WTC11 (cell line): Measurements from ENCODE around the gene R3HDML. TPM values are rescaled to one million over a fixed set of nuclear protein-coding genes. Genes with fewer than 3 reads are reported as not detected.

ENCODE experiments used
- ATAC-seq: fragments of 200-7000 bp; cut with Tn5 transposase; 2 replicates; pipeline ENCODE4 v1.10.0; 2021; ENCODE audit warnings: mild to moderate bottlenecking, moderate library complexity
- CTCF ChIA-PET: fragments of 300-600 bp; sonication (Branson Sonifier 250); formaldehyde crosslinking; loops from one replicate; lab custom pipeline; 2021; ENCODE audit warnings: antibody characterized with exemption; lab: Charles Lee
- POLR2A ChIA-PET: fragments of 350-600 bp; sonication (Branson Sonifier 250); formaldehyde crosslinking; loops from one replicate; lab custom pipeline; 2021; ENCODE audit warnings: antibody characterized with exemption; lab: Charles Lee
- DNase-seq: peaks from one replicate; pipeline ENCODE4 v3.0.0; 2021; ENCODE audit warnings: low spot score
- H3K27ac Mint-ChIP-seq: 2 replicates; pipeline ENCODE4 v1.8.0; 2021; ENCODE audit warnings: mixed read lengths
- H3K27me3 Mint-ChIP-seq: 2 replicates; pipeline ENCODE4 v1.8.0; 2021; ENCODE audit warnings: low read depth, mild to moderate bottlenecking, moderate library complexity, mixed read lengths
- H3K36me3 Mint-ChIP-seq: 2 replicates; pipeline ENCODE4 v1.8.0; 2021; ENCODE audit warnings: mixed read lengths
- H3K4me1 Mint-ChIP-seq: 2 replicates; pipeline ENCODE4 v1.8.0; 2022; ENCODE audit warnings: mixed read lengths
- H3K4me3 Mint-ChIP-seq: 2 replicates; pipeline ENCODE4 v1.8.0; 2021; ENCODE audit warnings: mild to moderate bottlenecking, moderate library complexity, mixed read lengths
- H3K9me3 Mint-ChIP-seq: 2 replicates; pipeline ENCODE4 v1.8.0; 2021; ENCODE audit warnings: mixed read lengths
- ATF1 ChIP-seq: sonication (generic); formaldehyde crosslinking; IDR thresholded peaks from 2 replicates; pipeline ENCODE4 v1.8.1; 2023; ENCODE audit warnings: mild to moderate bottlenecking, moderate library complexity, missing genetic modification reagents
- FOXJ3 ChIP-seq: sonication (generic); formaldehyde crosslinking; IDR thresholded peaks from 2 replicates; pipeline ENCODE4 v1.9.0; 2021; ENCODE audit warnings: missing genetic modification reagents, mild to moderate bottlenecking, borderline replicate concordance
- FOXP1 ChIP-seq: sonication (generic); formaldehyde crosslinking; IDR thresholded peaks from 2 replicates; pipeline ENCODE4 v1.8.0; 2022; ENCODE audit warnings: missing genetic modification reagents, mild to moderate bottlenecking, moderate library complexity, borderline replicate concordance
- GRHL2 ChIP-seq: fragments of 250-450 bp; sonication (Bioruptor Pico); IDR thresholded peaks from 2 replicates; pipeline ENCODE4 v1.8.0; 2022; ENCODE audit warnings: mild to moderate bottlenecking, moderate library complexity; ENCODE audit not compliant: insufficient replicate concordance, severe bottlenecking
- HMGA2 ChIP-seq: fragments of 250-450 bp; sonication (Bioruptor Pico); IDR thresholded peaks from 2 replicates; pipeline ENCODE4 v1.4.0; 2021; ENCODE audit warnings: mild to moderate bottlenecking, moderate library complexity
- JUN ChIP-seq: sonication (generic); formaldehyde crosslinking; IDR thresholded peaks from 2 replicates; pipeline ENCODE4 v1.8.0; 2023; ENCODE audit warnings: mild to moderate bottlenecking, missing genetic modification reagents
- NFYB ChIP-seq: sonication (generic); formaldehyde crosslinking; conservative IDR thresholded peaks from 2 replicates; pipeline ENCODE4 v1.8.0; 2022; ENCODE audit warnings: low read depth, missing genetic modification reagents
- NR1H2 ChIP-seq: sonication (generic); formaldehyde crosslinking; IDR thresholded peaks from 2 replicates; pipeline ENCODE4 v1.9.0; 2021; ENCODE audit warnings: mild to moderate bottlenecking, moderate library complexity, missing genetic modification reagents
- SOX15 ChIP-seq: fragments of 250-450 bp; sonication (Bioruptor Pico); IDR thresholded peaks from 2 replicates; pipeline ENCODE4 v1.9.0; 2021; ENCODE audit warnings: mild to moderate bottlenecking
- TCF7 ChIP-seq: sonication (generic); formaldehyde crosslinking; IDR thresholded peaks from 2 replicates; pipeline ENCODE4 v1.8.0; 2022; ENCODE audit warnings: mild to moderate bottlenecking, low read depth, missing genetic modification reagents, moderate library complexity
- TEAD4 ChIP-seq: sonication (generic); formaldehyde crosslinking; IDR thresholded peaks from 2 replicates; pipeline ENCODE4 v1.8.0; 2022; ENCODE audit warnings: mild to moderate bottlenecking, missing genetic modification reagents
- ZNF219 ChIP-seq: sonication (generic); formaldehyde crosslinking; IDR thresholded peaks from 2 replicates; pipeline ENCODE4 v1.8.0; 2023; ENCODE audit warnings: missing genetic modification reagents, mild to moderate bottlenecking, borderline replicate concordance
- ZNF232 ChIP-seq: sonication (generic); formaldehyde crosslinking; IDR thresholded peaks from 2 replicates; pipeline ENCODE4 v1.8.0; 2022; ENCODE audit warnings: mild to moderate bottlenecking, missing genetic modification reagents
- ZNF317 ChIP-seq: sonication (generic); formaldehyde crosslinking; IDR thresholded peaks from 2 replicates; pipeline ENCODE4 v1.8.1; 2023; ENCODE audit warnings: low read depth, mild to moderate bottlenecking, moderate library complexity, missing genetic modification reagents, borderline replicate concordance
- ZNF423 ChIP-seq: fragments of 250-450 bp; sonication (Bioruptor Pico); IDR thresholded peaks from 2 replicates; pipeline ENCODE4 v2.1.2; 2022; ENCODE audit warnings: mild to moderate bottlenecking, moderate library complexity
- total RNA-seq: library from RNA; stranded (reverse); gene quantifications from 3 replicates; pipeline ENCODE4 v1.2.3, GENCODE V29; 2021
- TF ChIP-seq, protein P1 (sequence below): sonication (generic); formaldehyde crosslinking; IDR thresholded peaks from 2 replicates; pipeline ENCODE4 v1.8.1; 2023; ENCODE audit warnings: mild to moderate bottlenecking, missing genetic modification reagents, borderline replicate concordance
- TF ChIP-seq, protein P2 (sequence below): sonication (generic); formaldehyde crosslinking; IDR thresholded peaks from 2 replicates; pipeline ENCODE4 v1.8.0; 2023; ENCODE audit warnings: missing genetic modification reagents, mild to moderate bottlenecking, borderline replicate concordance
- TF ChIP-seq, protein P3 (sequence below): sonication (generic); formaldehyde crosslinking; IDR thresholded peaks from 2 replicates; pipeline ENCODE4 v1.8.1; 2022; ENCODE audit warnings: mild to moderate bottlenecking, missing genetic modification reagents, moderate library complexity, borderline replicate concordance
- TF ChIP-seq, protein P4 (sequence below): sonication (generic); formaldehyde crosslinking; conservative IDR thresholded peaks from 2 replicates; pipeline ENCODE4 v1.8.1; 2023; ENCODE audit warnings: mild to moderate bottlenecking, low read depth, missing genetic modification reagents, moderate library complexity
- TF ChIP-seq, protein P5 (sequence below): sonication (generic); formaldehyde crosslinking; IDR thresholded peaks from 2 replicates; pipeline ENCODE4 v1.8.1; 2023; ENCODE audit warnings: mild to moderate bottlenecking, missing genetic modification reagents
- TF ChIP-seq, protein P6 (sequence below): sonication (generic); formaldehyde crosslinking; IDR thresholded peaks from 2 replicates; pipeline ENCODE4 v1.8.1; 2022; ENCODE audit warnings: low read depth, mild to moderate bottlenecking, moderate library complexity, missing genetic modification reagents, borderline replicate concordance

The R3HDML gene
- total RNA-seq, 1 experiment from 2014 or later = not detected

DNA sequence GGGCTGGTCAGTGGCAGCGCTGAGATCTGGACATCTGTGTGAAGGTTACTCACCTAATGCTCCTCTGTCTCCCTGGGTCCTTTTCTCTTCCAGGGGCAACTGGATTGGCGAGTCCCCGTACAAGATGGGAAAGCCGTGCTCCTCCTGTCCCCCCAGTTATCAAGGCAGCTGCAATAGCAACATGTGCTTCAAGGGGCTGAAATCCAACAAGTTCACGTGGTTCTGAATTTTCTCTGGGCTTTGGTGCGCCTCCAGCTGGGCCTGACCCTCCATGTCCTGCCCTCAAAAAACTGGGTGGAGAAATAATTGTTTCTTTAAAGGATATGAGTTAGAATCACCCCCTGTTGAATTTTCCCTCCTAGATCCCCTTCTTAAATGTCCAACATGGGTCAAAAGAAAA lies 13.7 kb downstream of the R3HDML start (continued):
- TF ChIP-seq, protein P1, sequence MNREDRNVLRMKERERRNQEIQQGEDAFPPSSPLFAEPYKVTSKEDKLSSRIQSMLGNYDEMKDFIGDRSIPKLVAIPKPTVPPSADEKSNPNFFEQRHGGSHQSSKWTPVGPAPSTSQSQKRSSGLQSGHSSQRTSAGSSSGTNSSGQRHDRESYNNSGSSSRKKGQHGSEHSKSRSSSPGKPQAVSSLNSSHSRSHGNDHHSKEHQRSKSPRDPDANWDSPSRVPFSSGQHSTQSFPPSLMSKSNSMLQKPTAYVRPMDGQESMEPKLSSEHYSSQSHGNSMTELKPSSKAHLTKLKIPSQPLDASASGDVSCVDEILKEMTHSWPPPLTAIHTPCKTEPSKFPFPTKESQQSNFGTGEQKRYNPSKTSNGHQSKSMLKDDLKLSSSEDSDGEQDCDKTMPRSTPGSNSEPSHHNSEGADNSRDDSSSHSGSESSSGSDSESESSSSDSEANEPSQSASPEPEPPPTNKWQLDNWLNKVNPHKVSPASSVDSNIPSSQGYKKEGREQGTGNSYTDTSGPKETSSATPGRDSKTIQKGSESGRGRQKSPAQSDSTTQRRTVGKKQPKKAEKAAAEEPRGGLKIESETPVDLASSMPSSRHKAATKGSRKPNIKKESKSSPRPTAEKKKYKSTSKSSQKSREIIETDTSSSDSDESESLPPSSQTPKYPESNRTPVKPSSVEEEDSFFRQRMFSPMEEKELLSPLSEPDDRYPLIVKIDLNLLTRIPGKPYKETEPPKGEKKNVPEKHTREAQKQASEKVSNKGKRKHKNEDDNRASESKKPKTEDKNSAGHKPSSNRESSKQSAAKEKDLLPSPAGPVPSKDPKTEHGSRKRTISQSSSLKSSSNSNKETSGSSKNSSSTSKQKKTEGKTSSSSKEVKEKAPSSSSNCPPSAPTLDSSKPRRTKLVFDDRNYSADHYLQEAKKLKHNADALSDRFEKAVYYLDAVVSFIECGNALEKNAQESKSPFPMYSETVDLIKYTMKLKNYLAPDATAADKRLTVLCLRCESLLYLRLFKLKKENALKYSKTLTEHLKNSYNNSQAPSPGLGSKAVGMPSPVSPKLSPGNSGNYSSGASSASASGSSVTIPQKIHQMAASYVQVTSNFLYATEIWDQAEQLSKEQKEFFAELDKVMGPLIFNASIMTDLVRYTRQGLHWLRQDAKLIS = no peak
- TF ChIP-seq ZNF232 (CRISPR knock-in tag) = no peak

DNA sequence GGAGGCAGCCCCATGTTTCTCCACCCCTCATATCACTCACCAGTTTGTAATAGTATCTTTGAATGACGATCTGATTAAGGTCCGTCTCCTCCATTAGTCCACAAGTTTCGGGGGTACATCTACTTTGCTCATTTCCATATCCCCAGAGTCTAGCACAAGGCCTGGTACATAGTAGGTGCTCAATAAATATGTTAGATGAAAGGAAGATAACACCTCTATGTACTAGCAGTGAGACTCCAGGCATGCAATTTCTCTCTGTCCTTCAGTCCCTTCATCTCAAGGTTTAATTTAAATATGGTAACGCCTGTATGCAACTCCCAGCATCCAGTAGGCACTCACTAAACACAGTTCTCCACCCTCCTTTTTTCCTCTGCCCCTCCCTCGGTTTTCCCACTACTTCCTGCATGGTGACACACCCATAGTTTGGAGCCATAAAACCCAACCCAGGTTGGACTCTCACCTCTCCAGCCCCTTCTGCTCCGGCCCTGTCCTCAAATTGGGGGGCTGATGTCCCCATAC lies 18.2 kb downstream of the R3HDML start:
- H3K4me3 Mint-ChIP-seq = no peak overlapping the region
- H3K27ac Mint-ChIP-seq = no peak overlapping the region
- 0 out of 2 replicates have a peak, but pooled peaks cover 4% of the 10 kb centered on the region for H3K4me1 Mint-ChIP-seq
- peaks cover 6% of the 10 kb centered on the region; the same call in 1 of the 2 replicates for H3K9me3 Mint-ChIP-seq
- no peaks in the 10 kb centered on the region for H3K36me3 Mint-ChIP-seq
- no peaks in the 10 kb centered on the region; the same call in 1 of the 2 replicates for H3K27me3 Mint-ChIP-seq
- no peak for TF ChIP-seq ATF1 (CRISPR knock-in tag)
- TF ChIP-seq, protein P2, sequence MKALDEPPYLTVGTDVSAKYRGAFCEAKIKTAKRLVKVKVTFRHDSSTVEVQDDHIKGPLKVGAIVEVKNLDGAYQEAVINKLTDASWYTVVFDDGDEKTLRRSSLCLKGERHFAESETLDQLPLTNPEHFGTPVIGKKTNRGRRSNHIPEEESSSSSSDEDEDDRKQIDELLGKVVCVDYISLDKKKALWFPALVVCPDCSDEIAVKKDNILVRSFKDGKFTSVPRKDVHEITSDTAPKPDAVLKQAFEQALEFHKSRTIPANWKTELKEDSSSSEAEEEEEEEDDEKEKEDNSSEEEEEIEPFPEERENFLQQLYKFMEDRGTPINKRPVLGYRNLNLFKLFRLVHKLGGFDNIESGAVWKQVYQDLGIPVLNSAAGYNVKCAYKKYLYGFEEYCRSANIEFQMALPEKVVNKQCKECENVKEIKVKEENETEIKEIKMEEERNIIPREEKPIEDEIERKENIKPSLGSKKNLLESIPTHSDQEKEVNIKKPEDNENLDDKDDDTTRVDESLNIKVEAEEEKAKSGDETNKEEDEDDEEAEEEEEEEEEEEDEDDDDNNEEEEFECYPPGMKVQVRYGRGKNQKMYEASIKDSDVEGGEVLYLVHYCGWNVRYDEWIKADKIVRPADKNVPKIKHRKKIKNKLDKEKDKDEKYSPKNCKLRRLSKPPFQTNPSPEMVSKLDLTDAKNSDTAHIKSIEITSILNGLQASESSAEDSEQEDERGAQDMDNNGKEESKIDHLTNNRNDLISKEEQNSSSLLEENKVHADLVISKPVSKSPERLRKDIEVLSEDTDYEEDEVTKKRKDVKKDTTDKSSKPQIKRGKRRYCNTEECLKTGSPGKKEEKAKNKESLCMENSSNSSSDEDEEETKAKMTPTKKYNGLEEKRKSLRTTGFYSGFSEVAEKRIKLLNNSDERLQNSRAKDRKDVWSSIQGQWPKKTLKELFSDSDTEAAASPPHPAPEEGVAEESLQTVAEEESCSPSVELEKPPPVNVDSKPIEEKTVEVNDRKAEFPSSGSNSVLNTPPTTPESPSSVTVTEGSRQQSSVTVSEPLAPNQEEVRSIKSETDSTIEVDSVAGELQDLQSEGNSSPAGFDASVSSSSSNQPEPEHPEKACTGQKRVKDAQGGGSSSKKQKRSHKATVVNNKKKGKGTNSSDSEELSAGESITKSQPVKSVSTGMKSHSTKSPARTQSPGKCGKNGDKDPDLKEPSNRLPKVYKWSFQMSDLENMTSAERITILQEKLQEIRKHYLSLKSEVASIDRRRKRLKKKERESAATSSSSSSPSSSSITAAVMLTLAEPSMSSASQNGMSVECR (CRISPR knock-in tag) = no peak
- TF ChIP-seq ZNF423 (CRISPR knock-in tag) = no peak
- TF ChIP-seq GRHL2 (CRISPR knock-in tag) = no peak
- no peak for TF ChIP-seq ZNF317
- no peak for TF ChIP-seq TEAD4
- TF ChIP-seq, protein P3, sequence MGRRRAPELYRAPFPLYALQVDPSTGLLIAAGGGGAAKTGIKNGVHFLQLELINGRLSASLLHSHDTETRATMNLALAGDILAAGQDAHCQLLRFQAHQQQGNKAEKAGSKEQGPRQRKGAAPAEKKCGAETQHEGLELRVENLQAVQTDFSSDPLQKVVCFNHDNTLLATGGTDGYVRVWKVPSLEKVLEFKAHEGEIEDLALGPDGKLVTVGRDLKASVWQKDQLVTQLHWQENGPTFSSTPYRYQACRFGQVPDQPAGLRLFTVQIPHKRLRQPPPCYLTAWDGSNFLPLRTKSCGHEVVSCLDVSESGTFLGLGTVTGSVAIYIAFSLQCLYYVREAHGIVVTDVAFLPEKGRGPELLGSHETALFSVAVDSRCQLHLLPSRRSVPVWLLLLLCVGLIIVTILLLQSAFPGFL = no peak
- TF ChIP-seq, protein P4, sequence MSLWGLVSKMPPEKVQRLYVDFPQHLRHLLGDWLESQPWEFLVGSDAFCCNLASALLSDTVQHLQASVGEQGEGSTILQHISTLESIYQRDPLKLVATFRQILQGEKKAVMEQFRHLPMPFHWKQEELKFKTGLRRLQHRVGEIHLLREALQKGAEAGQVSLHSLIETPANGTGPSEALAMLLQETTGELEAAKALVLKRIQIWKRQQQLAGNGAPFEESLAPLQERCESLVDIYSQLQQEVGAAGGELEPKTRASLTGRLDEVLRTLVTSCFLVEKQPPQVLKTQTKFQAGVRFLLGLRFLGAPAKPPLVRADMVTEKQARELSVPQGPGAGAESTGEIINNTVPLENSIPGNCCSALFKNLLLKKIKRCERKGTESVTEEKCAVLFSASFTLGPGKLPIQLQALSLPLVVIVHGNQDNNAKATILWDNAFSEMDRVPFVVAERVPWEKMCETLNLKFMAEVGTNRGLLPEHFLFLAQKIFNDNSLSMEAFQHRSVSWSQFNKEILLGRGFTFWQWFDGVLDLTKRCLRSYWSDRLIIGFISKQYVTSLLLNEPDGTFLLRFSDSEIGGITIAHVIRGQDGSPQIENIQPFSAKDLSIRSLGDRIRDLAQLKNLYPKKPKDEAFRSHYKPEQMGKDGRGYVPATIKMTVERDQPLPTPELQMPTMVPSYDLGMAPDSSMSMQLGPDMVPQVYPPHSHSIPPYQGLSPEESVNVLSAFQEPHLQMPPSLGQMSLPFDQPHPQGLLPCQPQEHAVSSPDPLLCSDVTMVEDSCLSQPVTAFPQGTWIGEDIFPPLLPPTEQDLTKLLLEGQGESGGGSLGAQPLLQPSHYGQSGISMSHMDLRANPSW (CRISPR knock-in tag) = no peak
- no peak for TF ChIP-seq SOX15 (CRISPR knock-in tag)
- TF ChIP-seq, protein P5, sequence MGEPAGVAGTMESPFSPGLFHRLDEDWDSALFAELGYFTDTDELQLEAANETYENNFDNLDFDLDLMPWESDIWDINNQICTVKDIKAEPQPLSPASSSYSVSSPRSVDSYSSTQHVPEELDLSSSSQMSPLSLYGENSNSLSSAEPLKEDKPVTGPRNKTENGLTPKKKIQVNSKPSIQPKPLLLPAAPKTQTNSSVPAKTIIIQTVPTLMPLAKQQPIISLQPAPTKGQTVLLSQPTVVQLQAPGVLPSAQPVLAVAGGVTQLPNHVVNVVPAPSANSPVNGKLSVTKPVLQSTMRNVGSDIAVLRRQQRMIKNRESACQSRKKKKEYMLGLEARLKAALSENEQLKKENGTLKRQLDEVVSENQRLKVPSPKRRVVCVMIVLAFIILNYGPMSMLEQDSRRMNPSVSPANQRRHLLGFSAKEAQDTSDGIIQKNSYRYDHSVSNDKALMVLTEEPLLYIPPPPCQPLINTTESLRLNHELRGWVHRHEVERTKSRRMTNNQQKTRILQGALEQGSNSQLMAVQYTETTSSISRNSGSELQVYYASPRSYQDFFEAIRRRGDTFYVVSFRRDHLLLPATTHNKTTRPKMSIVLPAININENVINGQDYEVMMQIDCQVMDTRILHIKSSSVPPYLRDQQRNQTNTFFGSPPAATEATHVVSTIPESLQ (CRISPR knock-in tag) = no peak
- TF ChIP-seq NFYB (CRISPR knock-in tag) = no peak
- TF ChIP-seq, protein P6, sequence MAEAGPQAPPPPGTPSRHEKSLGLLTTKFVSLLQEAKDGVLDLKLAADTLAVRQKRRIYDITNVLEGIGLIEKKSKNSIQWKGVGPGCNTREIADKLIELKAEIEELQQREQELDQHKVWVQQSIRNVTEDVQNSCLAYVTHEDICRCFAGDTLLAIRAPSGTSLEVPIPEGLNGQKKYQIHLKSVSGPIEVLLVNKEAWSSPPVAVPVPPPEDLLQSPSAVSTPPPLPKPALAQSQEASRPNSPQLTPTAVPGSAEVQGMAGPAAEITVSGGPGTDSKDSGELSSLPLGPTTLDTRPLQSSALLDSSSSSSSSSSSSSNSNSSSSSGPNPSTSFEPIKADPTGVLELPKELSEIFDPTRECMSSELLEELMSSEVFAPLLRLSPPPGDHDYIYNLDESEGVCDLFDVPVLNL = no peak
- TF ChIP-seq HMGA2 (CRISPR knock-in tag) = no peak
- TF ChIP-seq NR1H2 (CRISPR knock-in tag) = no peak
- no peak for TF ChIP-seq JUN (CRISPR knock-in tag)
- TF ChIP-seq TCF7 = no peak
- TF ChIP-seq FOXP1 (CRISPR knock-in tag) = no peak
- TF ChIP-seq ZNF219 (CRISPR knock-in tag) = no peak
- no peak for TF ChIP-seq FOXJ3
- no peak for ATAC-seq
- ChIA-PET POLR2A (no interaction called here), CTCF (interaction anchor here (0.9 to 1.3 kb wide), 2 partner anchors 43 to 138 kb away, joined by 3 to 4 read pairs; no protein-coding TSS in a partner anchor)
- no peak for DNase-seq
